ENCODE data around the gene FAM228B.

GRCh38 chr2:24204505-24204904 lies 81.2 kb downstream of the FAM228B start:
- TF ChIP-seq CTCF (conservative IDR thresholded peaks at IDR 0.05 in 1 of 2, IDR thresholded peaks at IDR 0.05 in 1 of 2; ENCODE audit: low read depth in 1 of 2, low read length in 2 of 2), result no peak
- no peak for TF ChIP-seq EZH2 (IDR thresholded peaks at IDR 0.05; ENCODE audit: low read length, missing control alignments)

Measured in fibroblast of lung (primary cell).